Measurements from ENCODE around the gene VSIG10L. TPM values are rescaled to one million over a fixed set of nuclear protein-coding genes. Genes with fewer than 3 reads are reported as not detected.

VSIG10L gene
- polyA plus RNA-seq, 1 donor (not counting 4 experiments of a cell fraction or from before 2014, with no cell fraction given) = 1.5 TPM

DNA sequence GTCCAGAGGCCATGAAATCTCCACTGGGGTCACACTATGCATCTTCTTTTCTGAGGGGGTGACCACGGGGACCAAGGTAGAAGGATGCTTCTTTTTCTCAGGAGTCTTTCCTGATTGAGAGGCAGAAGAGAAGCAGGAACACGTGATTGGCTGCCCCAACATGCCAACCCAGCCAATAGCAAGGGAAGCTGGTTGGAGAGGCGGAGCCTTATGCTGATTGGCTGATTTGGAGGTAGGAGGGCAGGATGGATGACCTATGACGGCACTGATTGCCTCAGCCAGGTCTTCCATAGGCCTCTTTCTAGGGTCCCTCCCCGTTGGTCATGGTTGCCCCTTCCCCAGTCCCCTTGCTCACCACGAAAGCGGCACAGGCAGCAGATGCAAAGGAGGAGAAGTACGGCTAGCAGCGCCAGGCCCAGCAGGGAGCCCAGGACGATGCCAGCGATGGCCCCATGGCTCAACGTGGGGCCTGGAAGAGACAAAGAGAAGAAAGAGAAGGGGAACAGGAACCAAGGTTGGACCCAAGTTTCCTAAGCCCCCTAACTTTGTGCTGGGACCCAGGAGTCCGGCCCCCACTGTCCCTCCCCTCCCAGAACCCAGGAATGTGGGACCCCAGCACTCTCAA, 8.0 kb downstream of the VSIG10L start:
- Histone ChIP-seq H3K27me3 (ENCODE audit: control insufficient read depth, extremely low read depth, insufficient read depth, low read length) (no peaks in the 10 kb centered on the region), H3K4me1 (ENCODE audit: control insufficient read depth, extremely low read depth, insufficient read depth, low read length) (no peaks in the 10 kb centered on the region), H2AFZ (ENCODE audit: control insufficient read depth, low read length) (no peak overlapping the region), H3K36me3 (ENCODE audit: control insufficient read depth in 2 of 2, extremely low read depth in 1 of 2, insufficient read depth in 2 of 2, low read length in 2 of 2) (no peaks in the 10 kb centered on the region), H3K9me1 (ENCODE audit: control insufficient read depth, extremely low read depth, insufficient read depth, low read length) (no peaks in the 10 kb centered on the region), H3K79me2 (ENCODE audit: control insufficient read depth, insufficient read depth, low read length) (no peaks in the 10 kb centered on the region), H3K9ac (ENCODE audit: control insufficient read depth, extremely low read depth, insufficient read depth, low read length) (no peak overlapping the region), H4K20me1 (ENCODE audit: control insufficient read depth, extremely low read depth, insufficient read depth, low read length) (no peaks in the 10 kb centered on the region), H3K4me3 (ENCODE audit: control insufficient read depth in 2 of 3, extremely low read depth in 1 of 3, insufficient read depth in 2 of 3, low read depth in 1 of 3, low read length in 3 of 3) (no peak overlapping the region), H3K27ac (ENCODE audit: control insufficient read depth, insufficient read depth, low read length) (no peak overlapping the region), H3K9me3 (ENCODE audit: control insufficient read depth, low read depth, low read length) (no peaks in the 10 kb centered on the region), H3K4me2 (ENCODE audit: control insufficient read depth, extremely low read depth, insufficient read depth, low read depth, low read length) (no peak overlapping the region)
- no peak for FAIRE-seq
- dilution Hi-C loops (cut with MboI; ENCODE audit: extremely low pct_ligation_motif_present, low sequenced_read_pairs) = no loop called here
- DNase-seq (ENCODE audit: low read depth, low spot score) = no peak
- no peak for TF ChIP-seq EZH2 (IDR thresholded peaks at IDR 0.05; ENCODE audit: low read length)
- TF ChIP-seq, protein P1, sequence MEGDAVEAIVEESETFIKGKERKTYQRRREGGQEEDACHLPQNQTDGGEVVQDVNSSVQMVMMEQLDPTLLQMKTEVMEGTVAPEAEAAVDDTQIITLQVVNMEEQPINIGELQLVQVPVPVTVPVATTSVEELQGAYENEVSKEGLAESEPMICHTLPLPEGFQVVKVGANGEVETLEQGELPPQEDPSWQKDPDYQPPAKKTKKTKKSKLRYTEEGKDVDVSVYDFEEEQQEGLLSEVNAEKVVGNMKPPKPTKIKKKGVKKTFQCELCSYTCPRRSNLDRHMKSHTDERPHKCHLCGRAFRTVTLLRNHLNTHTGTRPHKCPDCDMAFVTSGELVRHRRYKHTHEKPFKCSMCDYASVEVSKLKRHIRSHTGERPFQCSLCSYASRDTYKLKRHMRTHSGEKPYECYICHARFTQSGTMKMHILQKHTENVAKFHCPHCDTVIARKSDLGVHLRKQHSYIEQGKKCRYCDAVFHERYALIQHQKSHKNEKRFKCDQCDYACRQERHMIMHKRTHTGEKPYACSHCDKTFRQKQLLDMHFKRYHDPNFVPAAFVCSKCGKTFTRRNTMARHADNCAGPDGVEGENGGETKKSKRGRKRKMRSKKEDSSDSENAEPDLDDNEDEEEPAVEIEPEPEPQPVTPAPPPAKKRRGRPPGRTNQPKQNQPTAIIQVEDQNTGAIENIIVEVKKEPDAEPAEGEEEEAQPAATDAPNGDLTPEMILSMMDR (optimal IDR thresholded peaks at IDR 0.05 in 1 of 3, IDR thresholded peaks at IDR 0.05 in 1 of 3, conservative IDR thresholded peaks at IDR 0.05 in 1 of 3; ENCODE audit: extremely low read depth in 1 of 3, insufficient read depth in 2 of 3, low read length in 3 of 3) = no peak

- H4K20me1 ChIP-seq (ENCODE audit: control insufficient read depth, extremely low read depth, insufficient read depth, low read length) = no peaks in the 10 kb centered on the region
- H3K4me2 ChIP-seq (ENCODE audit: control insufficient read depth, extremely low read depth, insufficient read depth, low read depth, low read length) = no peak overlapping the region
- no peak for TF ChIP-seq EZH2 (IDR thresholded peaks at IDR 0.05; ENCODE audit: low read length)
- TF ChIP-seq, protein P1 (optimal IDR thresholded peaks at IDR 0.05 in 1 of 3, IDR thresholded peaks at IDR 0.05 in 1 of 3, conservative IDR thresholded peaks at IDR 0.05 in 1 of 3; ENCODE audit: extremely low read depth in 1 of 3, insufficient read depth in 2 of 3, low read length in 3 of 3) = no peak
- no peaks in the 10 kb centered on the region for H3K36me3 ChIP-seq (ENCODE audit: control insufficient read depth in 2 of 2, extremely low read depth in 1 of 2, insufficient read depth in 2 of 2, low read length in 2 of 2)
- H3K27ac ChIP-seq (ENCODE audit: control insufficient read depth, insufficient read depth, low read length) = no peak overlapping the region
- no peak overlapping the region for H3K4me3 ChIP-seq (ENCODE audit: control insufficient read depth in 2 of 3, extremely low read depth in 1 of 3, insufficient read depth in 2 of 3, low read depth in 1 of 3, low read length in 3 of 3)
- dilution Hi-C loops (cut with MboI; ENCODE audit: extremely low pct_ligation_motif_present, low sequenced_read_pairs) = no loop called here
- no peak for DNase-seq (ENCODE audit: low read depth, low spot score)
- FAIRE-seq = no peak
- no peaks in the 10 kb centered on the region for H3K9me3 ChIP-seq (ENCODE audit: control insufficient read depth, low read depth, low read length)
- peaks cover 9% of the 10 kb centered on the region for H3K27me3 ChIP-seq (ENCODE audit: control insufficient read depth, extremely low read depth, insufficient read depth, low read length)
- H3K9me1 ChIP-seq (ENCODE audit: control insufficient read depth, extremely low read depth, insufficient read depth, low read length) = no peaks in the 10 kb centered on the region
- H3K79me2 ChIP-seq (ENCODE audit: control insufficient read depth, insufficient read depth, low read length) = no peaks in the 10 kb centered on the region
- no peak overlapping the region for H2AFZ ChIP-seq (ENCODE audit: control insufficient read depth, low read length)
- H3K9ac ChIP-seq (ENCODE audit: control insufficient read depth, extremely low read depth, insufficient read depth, low read length) = no peak overlapping the region
- H3K4me1 ChIP-seq (ENCODE audit: control insufficient read depth, extremely low read depth, insufficient read depth, low read length) = no peaks in the 10 kb centered on the region
Measured at GRCh38 chr19:51331716-51332115, 10.2 kb downstream of the VSIG10L start.

Measured in keratinocyte (primary cell).